Trophoblast cell (in vitro differentiated cells and primary cell): ENCODE data around the gene NR3C1.

ENCODE experiments used
- DNase-seq, 2 donors: peaks; one replicate each; pipeline ENCODE4 v3.0.0-alpha.2; 2016
- H2AFZ ChIP-seq: 2 replicates; pipeline ENCODE4 v1.6.1; 2013; ENCODE audit warnings: low read length, moderate library complexity, mild to moderate bottlenecking; ENCODE audit not compliant: insufficient read depth, poor library complexity
- H2AK5ac ChIP-seq: 2 replicates; pipeline ENCODE4 v1.6.1; 2013; ENCODE audit warnings: mild to moderate bottlenecking, low read length
- H2BK120ac ChIP-seq: 2 replicates; pipeline ENCODE4 v1.6.1; 2013; ENCODE audit warnings: low read length, mild to moderate bottlenecking, moderate library complexity; ENCODE audit not compliant: insufficient read depth, poor library complexity
- H2BK12ac ChIP-seq: 2 replicates; pipeline ENCODE4 v1.6.1; 2013; ENCODE audit warnings: mild to moderate bottlenecking, low read length, moderate library complexity
- H2BK5ac ChIP-seq: 2 replicates; pipeline ENCODE4 v1.6.1; 2013; ENCODE audit warnings: low read length, low read depth, moderate library complexity, mild to moderate bottlenecking; ENCODE audit not compliant: poor library complexity
- H3K14ac ChIP-seq: 2 replicates; pipeline ENCODE4 v1.6.1; 2013; ENCODE audit warnings: mild to moderate bottlenecking, low read length
- H3K18ac ChIP-seq: 2 replicates; pipeline ENCODE4 v1.6.1; 2013; ENCODE audit warnings: mild to moderate bottlenecking, low read length
- H3K23ac ChIP-seq: 2 replicates; pipeline ENCODE4 v1.6.1; 2013; ENCODE audit warnings: low read length
- H3K27ac ChIP-seq: 2 replicates; pipeline ENCODE4 v1.5.1; 2013; ENCODE audit warnings: low read depth, mild to moderate bottlenecking, inconsistent platforms, low read length, moderate library complexity
- H3K27me3 ChIP-seq: 2 replicates; pipeline ENCODE4 v1.6.1; 2013; ENCODE audit warnings: inconsistent platforms, mild to moderate bottlenecking, low read length, moderate library complexity; ENCODE audit not compliant: insufficient read depth
- H3K36me3 ChIP-seq, 2 experiments: 1 replicate in 1 of 2; 2 replicates in 1 of 2; pipeline ENCODE4 v1.6.1; 2013; ENCODE audit warnings: low read length in 2 of 2, mild to moderate bottlenecking in 2 of 2, moderate library complexity in 1 of 2; ENCODE audit not compliant: insufficient read depth in 2 of 2, control insufficient read depth in 1 of 2
- H3K4ac ChIP-seq: 2 replicates; pipeline ENCODE4 v1.6.1; 2013; ENCODE audit warnings: low read depth, mild to moderate bottlenecking, low read length, moderate library complexity
- H3K4me1 ChIP-seq, 2 experiments: 1 replicate in 1 of 2; 2 replicates in 1 of 2; pipeline ENCODE4 v1.6.1; 2013; ENCODE audit warnings: low read length in 2 of 2, mild to moderate bottlenecking in 2 of 2, moderate library complexity in 1 of 2; ENCODE audit not compliant: insufficient read depth in 2 of 2, control insufficient read depth in 1 of 2
- H3K4me2 ChIP-seq: 2 replicates; pipeline ENCODE4 v1.6.1; 2013; ENCODE audit warnings: inconsistent platforms, mild to moderate bottlenecking, low read length, moderate library complexity
- H3K4me3 ChIP-seq: 2 replicates; pipeline ENCODE4 v1.5.1; 2013; ENCODE audit warnings: mild to moderate bottlenecking, low read depth, low read length, inconsistent platforms
- H3K79me1 ChIP-seq: one replicate; pipeline ENCODE4 v1.6.1; 2013; ENCODE audit warnings: low read length
- H3K79me2 ChIP-seq: 2 replicates; pipeline ENCODE4 v1.6.1; 2013; ENCODE audit warnings: low read length, mild to moderate bottlenecking; ENCODE audit not compliant: control insufficient read depth, insufficient read depth, poor library complexity
- H3K9ac ChIP-seq: 2 replicates; pipeline ENCODE4 v1.6.1; 2013; ENCODE audit warnings: mild to moderate bottlenecking, low read length
- H3K9me3 ChIP-seq: 2 replicates; pipeline ENCODE4 v1.6.1; 2013; ENCODE audit warnings: low read depth, mild to moderate bottlenecking, control low read depth, inconsistent platforms, low read length; ENCODE audit not compliant: insufficient read depth
- H4K12ac ChIP-seq: 2 replicates; pipeline ENCODE4 v1.6.1; 2013; ENCODE audit warnings: low read depth, mild to moderate bottlenecking, low read length, moderate library complexity
- H4K8ac ChIP-seq: 2 replicates; pipeline ENCODE4 v1.6.1; 2013; ENCODE audit warnings: low read depth, mild to moderate bottlenecking, low read length, moderate library complexity
- H4K91ac ChIP-seq: one replicate; pipeline ENCODE4 v1.6.1; 2013; ENCODE audit warnings: low read depth, mild to moderate bottlenecking, low read length, moderate library complexity
- WGBS: extraction: QIAGEN DNeasy Blood & Tissue Kit; methylation state at CpG from one replicate; pipeline ENCODE4 v1.1.7; 2013; ENCODE audit warnings: missing lambda C conversion rate; ENCODE audit not compliant: insufficient read length, insufficient coverage; ENCODE audit errors: extremely low coverage; 5-methylcytosine and 5-hydroxymethylcytosine counted together

Gene NR3C1

DNA sequence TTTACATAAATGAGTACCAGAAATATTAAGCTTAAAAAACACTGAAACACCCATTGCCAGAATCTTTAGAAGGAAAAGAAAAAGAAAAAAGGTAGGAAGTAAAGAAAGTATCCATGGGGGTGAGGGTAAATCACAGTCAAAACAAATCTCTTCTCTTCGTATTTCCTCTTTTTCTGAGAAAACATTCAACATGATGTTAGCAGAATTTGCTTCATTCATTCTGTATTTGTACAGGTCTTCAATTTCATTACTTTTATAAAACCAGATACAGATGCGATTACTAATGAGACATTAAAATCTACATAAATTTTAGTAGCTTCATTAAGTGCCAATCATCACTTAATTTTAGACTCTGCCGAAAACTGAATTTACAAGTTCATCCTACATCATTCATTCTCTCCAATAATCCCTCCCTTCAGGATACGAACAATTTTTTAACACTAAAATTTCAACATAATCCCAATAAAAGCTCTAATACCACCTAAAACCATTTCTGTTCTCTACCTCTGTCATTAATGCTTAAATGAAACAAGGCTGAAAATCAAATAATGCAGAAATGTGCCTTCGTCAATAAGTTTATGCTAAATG lies 7.0 kb downstream of the NR3C1 start:
- Histone ChIP-seq H3K9ac (no peak overlapping the region), H3K27me3 (no peaks in the 10 kb centered on the region), H3K4me2 (no peak overlapping the region), H2BK120ac (no peak overlapping the region), H4K8ac (no peak overlapping the region), H3K23ac (no peak overlapping the region), H3K14ac (no peak overlapping the region), H2BK5ac (no peak overlapping the region), H3K79me2 (no peaks in the 10 kb centered on the region), H3K36me3 (no peaks in the 10 kb centered on the region), H3K18ac (no peak overlapping the region), H3K4me1 (no peaks in the 10 kb centered on the region), H3K4me3 (no peak overlapping the region), H3K27ac (no peak overlapping the region), H2AFZ (no peak overlapping the region), H4K12ac (no peak overlapping the region), H4K91ac (no peak overlapping the region), H3K9me3 (no peaks in the 10 kb centered on the region), H2AK5ac (no peak overlapping the region), H3K4ac (no peak overlapping the region), H2BK12ac (no peak overlapping the region), H3K79me1 (no peaks in the 10 kb centered on the region)
- 100% methylated on average over 1 of the region's 5 CpGs for WGBS
- no peak for DNase-seq

DNA sequence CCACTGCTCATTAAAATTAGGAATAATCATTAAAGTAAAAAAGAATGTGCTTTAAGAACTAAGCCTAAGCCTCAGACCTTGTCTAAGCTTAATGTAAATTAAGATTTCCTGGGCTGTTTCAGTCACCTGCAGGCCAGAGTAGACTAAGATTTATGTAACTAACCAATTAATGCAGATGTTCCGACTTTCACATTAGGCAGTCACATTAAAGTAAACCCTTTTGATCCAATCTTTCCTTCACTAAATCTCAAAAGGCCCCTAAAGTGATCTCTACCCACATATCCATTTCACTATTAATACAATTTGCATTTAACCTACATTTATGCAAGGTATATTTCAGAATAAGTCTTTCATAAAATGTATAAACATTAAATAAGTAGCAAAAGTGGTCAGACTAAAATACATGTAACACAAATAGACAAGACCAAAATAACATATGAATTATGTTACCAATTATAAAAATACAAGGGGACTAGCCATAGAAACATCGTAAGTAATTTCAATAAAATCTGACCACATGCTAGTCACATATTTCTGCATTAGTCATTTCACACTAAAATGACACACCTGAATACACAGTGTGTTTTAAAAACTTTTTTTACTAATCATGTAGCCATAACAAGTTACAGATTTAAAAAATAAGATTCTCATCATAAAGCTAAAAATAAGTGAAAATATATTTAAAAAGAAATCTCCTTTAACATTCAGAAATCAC lies 7.7 kb downstream of the NR3C1 start:
- no peak overlapping the region for H2AFZ ChIP-seq
- no peak overlapping the region for H3K9ac ChIP-seq
- no peak overlapping the region for H3K23ac ChIP-seq
- H2BK12ac ChIP-seq, result no peak overlapping the region
- H3K4me1 ChIP-seq, result no peaks in the 10 kb centered on the region
- H2AK5ac ChIP-seq, result no peak overlapping the region
- H2BK120ac ChIP-seq, result no peak overlapping the region
- DNase-seq, result no peak
- H2BK5ac ChIP-seq, result no peak overlapping the region
- H3K79me1 ChIP-seq, result no peaks in the 10 kb centered on the region
- H3K18ac ChIP-seq, result no peak overlapping the region
- no CpG with 5 or more reads among the region's 2 CpGs for WGBS
- H3K27me3 ChIP-seq, result no peaks in the 10 kb centered on the region
- no peaks in the 10 kb centered on the region for H3K79me2 ChIP-seq
- no peaks in the 10 kb centered on the region for H3K36me3 ChIP-seq
- no peak overlapping the region for H4K12ac ChIP-seq
- no peak overlapping the region for H3K14ac ChIP-seq
- H3K27ac ChIP-seq, result no peak overlapping the region
- H3K4me3 ChIP-seq, result no peak overlapping the region
- no peak overlapping the region for H4K8ac ChIP-seq
- no peak overlapping the region for H3K4me2 ChIP-seq
- no peak overlapping the region for H3K4ac ChIP-seq
- no peaks in the 10 kb centered on the region for H3K9me3 ChIP-seq
- no peak overlapping the region for H4K91ac ChIP-seq

DNA sequence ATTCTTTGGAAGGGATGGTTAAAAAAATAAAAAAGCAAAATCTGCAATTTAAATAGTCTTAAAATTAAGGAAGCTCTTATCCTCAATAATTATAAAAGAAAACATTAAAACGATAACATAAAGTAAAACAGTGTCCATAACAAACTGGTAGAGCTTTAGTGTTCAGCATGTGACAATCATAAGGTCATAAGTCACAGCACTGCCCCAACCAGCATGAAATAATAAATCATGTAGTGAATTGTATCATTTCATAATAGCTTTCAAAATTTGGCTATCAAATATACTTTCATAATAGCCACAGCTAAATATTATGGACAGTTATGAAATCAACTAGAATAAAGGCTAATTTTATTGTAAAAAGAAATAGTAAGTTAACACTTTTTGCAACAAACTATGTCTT lies 10.0 kb downstream of the NR3C1 start:
- Histone ChIP-seq H3K36me3 (no peaks in the 10 kb centered on the region), H3K79me1 (no peaks in the 10 kb centered on the region), H4K91ac (no peak overlapping the region), H3K27me3 (no peaks in the 10 kb centered on the region), H3K9ac (no peak overlapping the region), H3K4me2 (no peak overlapping the region), H3K4me1 (no peaks in the 10 kb centered on the region), H3K18ac (no peak overlapping the region), H3K23ac (no peak overlapping the region), H4K12ac (no peak overlapping the region), H4K8ac (no peak overlapping the region), H2AFZ (no peak overlapping the region), H3K4me3 (no peak overlapping the region), H2BK12ac (no peak overlapping the region), H2BK5ac (no peak overlapping the region), H2BK120ac (no peak overlapping the region), H3K27ac (no peak overlapping the region), H3K4ac (no peak overlapping the region), H3K79me2 (no peaks in the 10 kb centered on the region), H2AK5ac (no peak overlapping the region), H3K14ac (no peak overlapping the region), H3K9me3 (no peaks in the 10 kb centered on the region)
- DNase-seq, result no peak
- WGBS, result no CpG with 5 or more reads among the region's 1 CpG

DNA sequence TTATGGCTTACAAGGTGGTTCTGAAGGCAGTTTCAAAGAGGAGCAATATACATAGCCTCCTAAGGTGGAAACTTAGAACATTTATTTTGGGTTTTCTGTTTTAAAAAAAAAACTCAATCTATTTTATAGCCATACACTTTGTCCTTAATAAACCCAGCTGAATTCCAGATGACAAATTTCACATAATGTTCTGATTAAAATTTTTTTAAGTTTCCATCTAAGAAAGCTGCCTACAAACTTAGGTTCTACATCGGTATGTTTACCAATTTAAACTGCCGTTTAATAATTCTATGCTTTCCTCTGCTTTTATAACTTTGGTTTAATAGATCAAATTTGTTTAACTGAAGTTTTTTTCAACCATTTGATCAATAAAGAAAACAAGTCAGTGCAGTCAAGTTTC lies 12.5 kb downstream of the NR3C1 start:
- no peak overlapping the region for H3K14ac ChIP-seq
- no peak overlapping the region for H4K8ac ChIP-seq
- H3K79me2 ChIP-seq, result no peaks in the 10 kb centered on the region
- H2BK12ac ChIP-seq, result no peak overlapping the region
- H3K4me2 ChIP-seq, result no peak overlapping the region
- no peaks in the 10 kb centered on the region for H3K4me1 ChIP-seq
- H4K91ac ChIP-seq, result no peak overlapping the region
- H4K12ac ChIP-seq, result no peak overlapping the region
- H3K4ac ChIP-seq, result no peak overlapping the region
- no CpG with 5 or more reads among the region's 2 CpGs for WGBS
- H2AFZ ChIP-seq, result no peak overlapping the region
- no peak overlapping the region for H3K27ac ChIP-seq
- no peak overlapping the region for H3K4me3 ChIP-seq
- no peak overlapping the region for H3K18ac ChIP-seq
- no peaks in the 10 kb centered on the region for H3K36me3 ChIP-seq
- H3K23ac ChIP-seq, result no peak overlapping the region
- H3K9ac ChIP-seq, result no peak overlapping the region
- no peak overlapping the region for H2AK5ac ChIP-seq
- no peak overlapping the region for H2BK120ac ChIP-seq
- no peaks in the 10 kb centered on the region for H3K9me3 ChIP-seq
- no peak overlapping the region for H2BK5ac ChIP-seq
- no peaks in the 10 kb centered on the region for H3K79me1 ChIP-seq
- no peak for DNase-seq
- no peaks in the 10 kb centered on the region for H3K27me3 ChIP-seq
